ENCODE data around the gene KIAA0232. TPM values are rescaled to one million over a fixed set of nuclear protein-coding genes. Genes with fewer than 3 reads are reported as not detected.

The KIAA0232 gene
- total and polyA plus RNA-seq, 9 of the 15 experiments (the other 6 are each of a cell fraction or from before 2014, with no cell fraction given): 3.5 to 17.4 (median 13.0) TPM

- peak; percentile 95 for TF ChIP-seq VEZF1 (CRISPR knock-in tag; IDR thresholded peaks at IDR 0.05)
- TF ChIP-seq SMARCA4 (IDR thresholded peaks at IDR 0.05): 0 out of 2 replicates have a peak, but pooled peaks have one; percentile 59
- TF ChIP-seq CHD2 (IDR thresholded peaks at IDR 0.05; ENCODE audit: low read depth, low read length): peak; percentile 35; the same call in 1 of the 2 replicates
- peak; percentile 89 for TF ChIP-seq PHF8 (IDR thresholded peaks at IDR 0.05; ENCODE audit: borderline replicate concordance, low read length)
- peak; percentile 53 for TF ChIP-seq SAP30 (IDR thresholded peaks at IDR 0.05; ENCODE audit: borderline replicate concordance, insufficient read depth, low read depth, low read length, poor library complexity, severe bottlenecking)
- TF ChIP-seq SAFB (IDR thresholded peaks at IDR 0.05; ENCODE audit: borderline replicate concordance, low read depth, low read length): peak; percentile 94
- TF ChIP-seq, protein P1, sequence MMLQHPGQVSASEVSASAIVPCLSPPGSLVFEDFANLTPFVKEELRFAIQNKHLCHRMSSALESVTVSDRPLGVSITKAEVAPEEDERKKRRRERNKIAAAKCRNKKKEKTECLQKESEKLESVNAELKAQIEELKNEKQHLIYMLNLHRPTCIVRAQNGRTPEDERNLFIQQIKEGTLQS (IDR thresholded peaks at IDR 0.05): no peak
- TF ChIP-seq, protein P1 (CRISPR knock-in tag; conservative IDR thresholded peaks at IDR 0.05): peak; percentile 79; the same call in 1 of the 2 replicates
- peak in 1 of 2 experiments; percentile 30; a peak in 2 of 4 replicates for TF ChIP-seq HDAC1 (IDR thresholded peaks at IDR 0.05)
- TF ChIP-seq CBX8 (IDR thresholded peaks at IDR 0.05; ENCODE audit: borderline replicate concordance, extremely low read depth, low read depth, low read length, poor library complexity, severe bottlenecking): no peak
- TF ChIP-seq, protein P2, sequence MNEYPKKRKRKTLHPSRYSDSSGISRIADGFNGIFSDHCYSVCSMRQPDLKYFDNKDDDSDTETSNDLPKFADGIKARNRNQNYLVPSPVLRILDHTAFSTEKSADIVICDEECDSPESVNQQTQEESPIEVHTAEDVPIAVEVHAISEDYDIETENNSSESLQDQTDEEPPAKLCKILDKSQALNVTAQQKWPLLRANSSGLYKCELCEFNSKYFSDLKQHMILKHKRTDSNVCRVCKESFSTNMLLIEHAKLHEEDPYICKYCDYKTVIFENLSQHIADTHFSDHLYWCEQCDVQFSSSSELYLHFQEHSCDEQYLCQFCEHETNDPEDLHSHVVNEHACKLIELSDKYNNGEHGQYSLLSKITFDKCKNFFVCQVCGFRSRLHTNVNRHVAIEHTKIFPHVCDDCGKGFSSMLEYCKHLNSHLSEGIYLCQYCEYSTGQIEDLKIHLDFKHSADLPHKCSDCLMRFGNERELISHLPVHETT (CRISPR knock-in tag; conservative IDR thresholded peaks at IDR 0.05 in 1 of 2, IDR thresholded peaks at IDR 0.05 in 1 of 2): peak in 1 of 2 experiments; percentile 94; a peak in 2 of 4 replicates
- TF ChIP-seq SRSF1 (IDR thresholded peaks at IDR 0.05; ENCODE audit: low read depth, low read length): no peak
- TF ChIP-seq TRIM24 (IDR thresholded peaks at IDR 0.05): 0 out of 4 replicates have a peak, but pooled peaks of 1 of the 2 experiments have one; percentile 6
- peak; percentile 93 for TF ChIP-seq PCBP1 (IDR thresholded peaks at IDR 0.05; ENCODE audit: low read depth, low read length, poor library complexity, severe bottlenecking)
- no peak for TF ChIP-seq ZNF23 (CRISPR knock-in tag; IDR thresholded peaks at IDR 0.05)
- peak; percentile 23 for TF ChIP-seq HNRNPLL (IDR thresholded peaks at IDR 0.05; ENCODE audit: low read depth, low read length, poor library complexity, severe bottlenecking)
- 0 out of 2 replicates have a peak, but pooled peaks have one; percentile 27 for TF ChIP-seq EP300 (IDR thresholded peaks at IDR 0.05; ENCODE audit: low read length)
- TF ChIP-seq ZNF263 (CRISPR knock-in tag; IDR thresholded peaks at IDR 0.05; ENCODE audit: borderline replicate concordance): 0 out of 2 replicates have a peak, but pooled peaks have one; percentile 32
- TF ChIP-seq ETV1 (tag; conservative IDR thresholded peaks at IDR 0.05; ENCODE audit: low read depth): peak; percentile 77
Measured at GRCh38 chr4:6909113-6909969, 126.8 kb downstream of the KIAA0232 start, which contains the start of gene TBC1D14 (continued).

Data from K562 (cell line).